Activated CD8-positive, alpha-beta T cell treated with anti-CD3 and anti-CD28 coated beads for 36 hours (primary cell): ENCODE measurements around the gene ADCY4. TPM values are rescaled to one million over a fixed set of nuclear protein-coding genes. Genes with fewer than 3 reads are reported as not detected.

Experiments used
- ATAC-seq: fragments of 200-7000 bp; cut with Tn5 transposase; one replicate; pipeline ENCODE4 v1.10.0; 2021; ENCODE audit warnings: mild to moderate bottlenecking, moderate library complexity
- CTCF ChIA-PET: fragments of 350-600 bp; sonication (Branson Sonifier 250); formaldehyde crosslinking; loops from one replicate; lab custom pipeline; 2021; ENCODE audit warnings: antibody characterized with exemption; lab: Charles Lee
- POLR2A ChIA-PET: fragments of 350-600 bp; sonication (Branson Sonifier 250); formaldehyde crosslinking; loops from one replicate; lab custom pipeline; 2021; ENCODE audit warnings: antibody characterized with exemption; lab: Charles Lee
- DNase-seq: peaks from one replicate; pipeline ENCODE4 v3.0.0-alpha.2; 2020
- H3K27ac Mint-ChIP-seq: one replicate; pipeline ENCODE4 v1.8.0; 2021; ENCODE audit warnings: mild to moderate bottlenecking, mixed read lengths
- H3K27me3 Mint-ChIP-seq: one replicate; pipeline ENCODE4 v1.8.0; 2021; ENCODE audit warnings: mixed read lengths
- H3K36me3 Mint-ChIP-seq: one replicate; pipeline ENCODE4 v1.8.0; 2021; ENCODE audit warnings: low read depth, mixed read lengths
- H3K4me1 Mint-ChIP-seq: one replicate; pipeline ENCODE4 v1.8.0; 2021; ENCODE audit warnings: low read depth, mixed read lengths
- H3K4me3 Mint-ChIP-seq: one replicate; pipeline ENCODE4 v1.8.0; 2021; ENCODE audit warnings: mild to moderate bottlenecking, moderate library complexity, mixed read lengths
- H3K9me3 Mint-ChIP-seq: one replicate; pipeline ENCODE4 v1.8.0; 2021; ENCODE audit warnings: mixed read lengths
- intact Hi-C: fragments of 100-400 bp; cut with micrococcal nuclease; formaldehyde crosslinking; loops from one replicate; pipeline ENCODE4 v1.10.0; 2022
- total RNA-seq, 2 experiments: library from RNA; stranded (reverse); gene quantifications; one replicate each; pipeline ENCODE4 v1.2.3, GENCODE V29; 2021
- TF ChIP-seq, protein P1 (sequence below): fragments of 200-600 bp; IDR thresholded peaks from one replicate; pipeline ENCODE4 v1.8.0; 2022; ENCODE audit warnings: antibody characterized with exemption, mild to moderate bottlenecking

Gene ADCY4
- total RNA-seq, 2 experiments from 2014 or later = 1.3 to 1.5 TPM

- intact Hi-C loops = loop anchor here (5.0 kb wide), 1 partner anchor 67 kb away; no protein-coding TSS in a partner anchor
- DNase-seq = no peak
- ATAC-seq = no peak
- ChIA-PET CTCF (interaction anchor here (0.7 to 2.3 kb wide), 14 partner anchors 11 to 76 kb away, joined by 3 to 73 read pairs (median 7); partner anchors contain the start of genes DHRS1, KHNYN and NOP9), POLR2A (interaction anchor here (1.9 to 2.2 kb wide), 2 partner anchors 66 to 72 kb away, joined by 11 to 19 read pairs; partner anchors contain the start of genes CBLN3 and KHNYN)
- Mint-ChIP-seq H3K4me3 (no peak overlapping the region), H3K9me3 (no peaks in the 10 kb centered on the region), H3K4me1 (peaks cover 32% of the 10 kb centered on the region), H3K27ac (no peak overlapping the region), H3K27me3 (peaks cover 49% of the 10 kb centered on the region), H3K36me3 (no peaks in the 10 kb centered on the region)
- TF ChIP-seq, protein P1, sequence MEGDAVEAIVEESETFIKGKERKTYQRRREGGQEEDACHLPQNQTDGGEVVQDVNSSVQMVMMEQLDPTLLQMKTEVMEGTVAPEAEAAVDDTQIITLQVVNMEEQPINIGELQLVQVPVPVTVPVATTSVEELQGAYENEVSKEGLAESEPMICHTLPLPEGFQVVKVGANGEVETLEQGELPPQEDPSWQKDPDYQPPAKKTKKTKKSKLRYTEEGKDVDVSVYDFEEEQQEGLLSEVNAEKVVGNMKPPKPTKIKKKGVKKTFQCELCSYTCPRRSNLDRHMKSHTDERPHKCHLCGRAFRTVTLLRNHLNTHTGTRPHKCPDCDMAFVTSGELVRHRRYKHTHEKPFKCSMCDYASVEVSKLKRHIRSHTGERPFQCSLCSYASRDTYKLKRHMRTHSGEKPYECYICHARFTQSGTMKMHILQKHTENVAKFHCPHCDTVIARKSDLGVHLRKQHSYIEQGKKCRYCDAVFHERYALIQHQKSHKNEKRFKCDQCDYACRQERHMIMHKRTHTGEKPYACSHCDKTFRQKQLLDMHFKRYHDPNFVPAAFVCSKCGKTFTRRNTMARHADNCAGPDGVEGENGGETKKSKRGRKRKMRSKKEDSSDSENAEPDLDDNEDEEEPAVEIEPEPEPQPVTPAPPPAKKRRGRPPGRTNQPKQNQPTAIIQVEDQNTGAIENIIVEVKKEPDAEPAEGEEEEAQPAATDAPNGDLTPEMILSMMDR = no peak
Measured at GRCh38 chr14:24364841-24365240, 30.0 kb upstream of the ADCY4 start.

DNA sequence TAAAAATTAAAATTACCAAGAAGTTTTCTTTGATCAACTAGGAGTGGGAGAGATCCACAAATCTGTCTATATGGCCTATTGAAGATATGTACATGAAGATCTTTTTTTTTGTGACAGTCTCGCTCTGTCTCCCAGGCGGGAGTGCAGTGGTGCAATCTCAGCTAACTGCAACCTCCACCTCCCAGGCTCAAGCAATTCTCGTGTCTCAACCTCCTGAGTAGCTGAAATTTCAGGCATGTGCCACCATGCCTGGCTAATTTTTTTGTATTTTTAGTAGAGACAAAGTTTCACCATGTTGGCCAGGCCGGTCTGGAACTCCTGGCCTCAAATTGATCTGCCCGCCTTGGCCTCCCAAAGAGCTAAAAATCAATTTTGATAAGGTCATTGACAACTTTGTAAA, 28.5 kb upstream of the ADCY4 start:
- Mint-ChIP-seq H3K4me1 (peaks cover 30% of the 10 kb centered on the region), H3K27me3 (peaks cover 45% of the 10 kb centered on the region), H3K36me3 (no peaks in the 10 kb centered on the region), H3K9me3 (no peaks in the 10 kb centered on the region), H3K27ac (no peak overlapping the region), H3K4me3 (no peak overlapping the region)
- TF ChIP-seq, protein P1 = no peak
- DNase-seq (no peak), ATAC-seq (no peak)
- intact Hi-C loops = no loop called here
- ChIA-PET CTCF (interaction anchor here (0.9 to 7.0 kb wide), 6 partner anchors 22 to 73 kb away, joined by 3 to 47 read pairs (median 11); partner anchors contain the start of genes ADCY4, CBLN3 and KHNYN), POLR2A (no interaction called here)

DNA sequence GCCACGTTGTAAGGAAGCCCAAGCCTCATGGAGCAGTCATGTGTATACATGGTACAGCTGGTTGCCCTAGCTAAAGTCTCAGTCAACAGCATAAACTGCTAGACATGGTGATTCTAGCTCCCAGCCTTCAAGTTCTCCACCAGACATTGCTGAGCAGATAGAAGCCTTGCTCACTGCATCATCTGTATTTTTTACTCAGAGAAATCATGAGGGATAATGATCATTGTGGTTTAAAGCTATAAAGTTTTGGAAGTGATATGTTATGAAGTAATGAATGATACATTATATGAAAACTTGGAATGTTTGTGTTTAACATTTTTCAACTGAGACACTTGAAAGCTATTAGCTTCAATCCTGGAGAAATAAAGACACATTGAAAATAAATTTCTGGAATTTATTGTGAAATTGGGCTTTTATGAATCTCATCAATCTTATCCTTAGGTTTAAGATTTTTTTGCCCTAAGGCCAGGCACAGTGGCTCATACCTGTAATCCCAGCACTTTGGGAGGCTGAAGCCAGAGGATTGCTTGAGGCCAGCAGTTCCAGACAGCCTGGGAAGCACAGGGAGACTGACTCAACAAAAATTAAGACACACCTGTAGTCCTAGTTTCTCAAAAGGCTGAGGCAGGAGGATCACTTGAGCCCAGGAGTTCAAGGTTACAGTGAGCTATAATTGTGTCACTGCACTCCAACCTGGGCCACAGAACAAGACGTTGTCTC, 27.5 kb upstream of the ADCY4 start:
- DNase-seq (no peak), ATAC-seq (no peak)
- H3K36me3 Mint-ChIP-seq = no peaks in the 10 kb centered on the region
- TF ChIP-seq, protein P1 = no peak
- CTCF ChIA-PET = interaction anchor here (1.2 to 7.0 kb wide), 8 partner anchors 15 to 115 kb away, joined by 3 to 47 read pairs (median 6); partner anchors contain the start of genes ADCY4, CBLN3 and KHNYN
- peaks cover 40% of the 10 kb centered on the region for H3K27me3 Mint-ChIP-seq
- no peak overlapping the region for H3K4me3 Mint-ChIP-seq
- H3K9me3 Mint-ChIP-seq = no peaks in the 10 kb centered on the region
- intact Hi-C loops = no loop called here
- POLR2A ChIA-PET = interaction anchor here (0.7 to 1.1 kb wide), 2 partner anchors 29 to 44 kb away, joined by 3 read pairs; no protein-coding TSS in a partner anchor
- H3K27ac Mint-ChIP-seq = no peak overlapping the region
- peaks cover 22% of the 10 kb centered on the region for H3K4me1 Mint-ChIP-seq

- Mint-ChIP-seq H3K9me3 (no peaks in the 10 kb centered on the region), H3K36me3 (no peaks in the 10 kb centered on the region), H3K27me3 (peaks cover 33% of the 10 kb centered on the region), H3K4me3 (no peak overlapping the region), H3K4me1 (peaks cover 15% of the 10 kb centered on the region), H3K27ac (no peak overlapping the region)
- ChIA-PET POLR2A (interaction anchor here (1.1 kb wide), 1 partner anchor 45 kb away, joined by 3 read pairs; no protein-coding TSS in a partner anchor), CTCF (interaction anchor here (1.2 to 7.0 kb wide), 7 partner anchors 16 to 114 kb away, joined by 3 to 47 read pairs (median 5); partner anchors contain the start of genes ADCY4, CBLN3 and KHNYN)
- ATAC-seq (no peak), DNase-seq (no peak)
- TF ChIP-seq, protein P1 = no peak
- intact Hi-C loops = no loop called here
Measured at GRCh38 chr14:24361326-24361725, 26.5 kb upstream of the ADCY4 start.
